GM12891 (cell line): ENCODE results near the gene ARMH1.
"Not testable (repeated sequence)": the region's sequence is repeated elsewhere in the genome, so short reads cannot be mapped to it uniquely, and the experiment has no call there.

ENCODE experiments used
- DNase-seq: peaks from one replicate; pipeline ENCODE4 v3.0.0; 2011; ENCODE audit warnings: low spot score; ENCODE audit not compliant: insufficient read length
- FAIRE-seq: peaks from 2 replicates; lab custom pipeline; 2011; peaks lifted over from hg19 to GRCh38; lab: Jason Lieb, UNC
- PAX5 ChIP-seq: IDR thresholded peaks from 2 replicates; pipeline ENCODE4 v1.6.1; 2011; ENCODE audit warnings: low read length, moderate library complexity, mild to moderate bottlenecking; ENCODE audit not compliant: insufficient read depth, severe bottlenecking
- POLR2A ChIP-seq: IDR thresholded peaks from 2 replicates; pipeline ENCODE4 v1.6.1; 2011; ENCODE audit warnings: low read depth, low read length, control low read depth
- POLR2AphosphoS5 ChIP-seq: IDR thresholded peaks from 2 replicates; pipeline ENCODE4 v1.6.1; 2011; ENCODE audit warnings: low read depth, low read length, control low read depth
- POU2F2 ChIP-seq: IDR thresholded peaks from 2 replicates; pipeline ENCODE4 v1.6.1; 2011; ENCODE audit warnings: low read depth, mild to moderate bottlenecking, control low read depth, low read length, moderate library complexity
- SPI1 ChIP-seq: IDR thresholded peaks from 2 replicates; pipeline ENCODE4 v1.6.1; 2011; ENCODE audit warnings: low read depth, low read length, control low read depth
- TAF1 ChIP-seq: IDR thresholded peaks from 2 replicates; pipeline ENCODE4 v1.6.1; 2011; ENCODE audit warnings: low read depth, low read length, control low read depth

Gene ARMH1

DNA sequence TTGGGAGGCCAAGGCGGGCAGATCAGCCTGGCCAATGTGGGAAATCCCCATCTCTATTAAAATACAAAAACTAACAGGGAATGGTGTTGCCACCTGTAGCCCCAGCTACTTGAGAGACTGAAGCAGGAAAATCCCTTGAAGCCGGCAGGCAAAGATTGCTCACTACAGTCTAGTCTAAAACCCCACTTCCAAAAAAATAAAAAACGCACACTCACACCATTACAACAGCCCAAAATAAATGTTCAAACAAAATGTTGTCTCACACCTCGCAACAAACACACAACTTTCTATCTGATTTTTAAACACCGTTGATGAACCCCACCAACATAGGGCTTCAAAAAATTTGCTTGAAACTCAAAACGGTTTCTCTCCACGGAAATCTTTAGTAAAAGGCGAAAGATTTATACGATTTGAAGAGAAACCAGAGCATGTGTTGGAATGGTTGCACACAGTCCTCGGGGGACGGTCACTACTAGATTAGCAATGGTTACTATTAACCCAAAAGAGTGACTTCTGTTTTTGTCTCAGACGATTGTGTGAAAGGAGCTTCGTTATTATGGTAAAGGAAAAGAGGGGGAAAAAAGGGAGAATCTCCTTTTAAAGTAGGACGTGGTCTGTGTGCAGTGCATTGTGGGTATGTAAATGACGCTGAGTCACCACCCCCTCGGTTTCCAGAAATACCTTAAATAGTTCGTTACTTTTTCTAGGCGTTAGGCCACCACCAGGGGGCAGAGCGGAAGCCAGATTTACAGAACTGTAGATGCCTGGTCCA is 56.4 kb downstream of the ARMH1 start, which contains the start of gene RNU5D-1:
Gene RNU5D-1 (minus strand): TSS at position 430 of the 772 bp plus-strand sequence.
- DNase-seq (peak; percentile 66), FAIRE-seq (peak; percentile 80)
- peak; percentile 16; the same call in 1 of the 2 replicates for TF ChIP-seq SPI1
- TF ChIP-seq PAX5, result no peak
- TF ChIP-seq POU2F2, result peak; percentile 99
- TF ChIP-seq POLR2AphosphoS5, result peak; percentile 100
- peak; percentile 100 for TF ChIP-seq POLR2A
- peak; percentile 62; the same call in 1 of the 2 replicates for TF ChIP-seq TAF1

DNA sequence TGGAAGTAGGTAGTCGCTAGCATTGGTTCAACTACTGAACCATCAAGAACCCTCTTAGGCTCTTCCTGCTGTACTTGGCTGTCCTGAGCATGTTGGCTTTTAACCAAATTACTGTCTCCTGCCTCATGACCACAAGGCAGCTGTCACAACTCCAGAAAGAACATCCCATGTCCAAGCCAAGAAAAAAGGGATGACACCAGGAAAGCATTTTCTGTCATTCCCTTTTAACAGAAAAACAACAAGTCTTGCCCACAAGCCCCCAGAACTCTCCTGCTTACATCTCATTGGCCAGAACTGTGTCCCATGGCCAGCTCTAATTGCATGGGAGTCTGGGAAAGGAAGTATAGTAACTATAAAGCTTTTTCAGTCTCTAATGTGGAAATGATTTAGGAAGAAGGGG is 58.9 kb downstream of the ARMH1 start:
- DNase-seq (no peak), FAIRE-seq (no peak)
- TF ChIP-seq SPI1, result no peak
- no peak for TF ChIP-seq TAF1
- TF ChIP-seq POU2F2, result no peak
- TF ChIP-seq POLR2A, result no peak
- TF ChIP-seq POLR2AphosphoS5, result no peak
- TF ChIP-seq PAX5, result no peak

DNA sequence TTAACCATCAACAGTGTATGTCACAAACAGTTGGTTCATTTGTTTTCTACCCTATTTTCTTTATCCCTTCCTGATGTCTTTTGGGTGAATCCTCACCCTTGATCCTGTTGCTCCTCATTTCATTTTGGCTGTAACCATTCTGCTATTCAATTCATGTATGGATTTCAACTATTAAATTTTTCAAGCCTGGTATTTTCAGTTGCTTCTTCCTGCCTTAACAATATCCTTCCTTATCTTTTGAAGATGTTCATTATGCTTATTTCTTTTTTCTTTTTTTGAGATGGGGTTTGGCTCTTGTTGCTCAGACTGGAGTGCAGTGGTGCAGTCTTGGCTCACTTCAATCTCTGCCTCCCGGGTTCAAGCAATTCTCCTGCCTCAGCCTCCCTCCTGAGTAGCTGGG is 59.3 kb downstream of the ARMH1 start:
- DNase-seq (no peak), FAIRE-seq (no peak)
- TF ChIP-seq PAX5, result no peak
- no peak for TF ChIP-seq SPI1
- no peak for TF ChIP-seq POLR2AphosphoS5
- no peak for TF ChIP-seq TAF1
- no peak for TF ChIP-seq POLR2A
- no peak for TF ChIP-seq POU2F2

DNA sequence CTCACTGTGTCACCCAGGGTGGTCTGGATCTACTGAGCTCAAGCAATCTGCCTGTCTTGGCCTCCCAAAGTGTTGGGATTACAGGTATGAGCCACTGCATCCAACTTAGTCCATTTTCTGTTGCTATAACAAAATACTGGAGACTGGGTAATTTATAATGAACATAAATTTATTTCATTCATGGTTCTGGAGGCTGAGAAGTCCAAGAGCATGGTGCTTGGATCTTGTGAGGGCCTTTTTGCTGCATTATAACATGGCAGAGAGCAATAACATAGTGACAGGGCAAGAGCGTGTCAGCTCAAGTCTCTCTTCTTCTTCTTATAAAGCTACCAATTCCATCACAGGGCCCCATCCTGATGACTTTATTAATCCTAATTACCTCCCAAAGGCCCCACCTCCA is 61.5 kb downstream of the ARMH1 start:
- TF ChIP-seq SPI1, result no peak
- no peak for TF ChIP-seq POLR2A
- no peak for TF ChIP-seq POU2F2
- no peak for TF ChIP-seq POLR2AphosphoS5
- TF ChIP-seq TAF1, result no peak
- no peak for TF ChIP-seq PAX5
- no peak for FAIRE-seq
- no peak for DNase-seq

DNA sequence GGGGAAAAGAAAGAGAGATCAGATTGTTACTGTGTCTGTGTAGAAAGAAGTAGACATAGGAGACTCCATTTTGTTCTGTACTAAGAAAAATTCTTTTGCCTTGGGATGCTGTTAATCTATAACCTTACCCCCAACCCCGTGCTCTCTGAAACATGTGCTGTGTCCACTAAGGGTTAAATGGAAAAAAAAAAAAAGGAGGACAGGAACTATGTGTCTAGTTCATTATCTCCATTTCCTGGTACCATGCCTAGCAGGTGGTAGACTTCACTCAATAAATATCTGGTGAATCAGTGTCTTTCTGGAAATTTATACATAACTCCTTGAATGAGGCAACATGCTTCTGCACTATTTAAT is 64.4 kb downstream of the ARMH1 start:
- FAIRE-seq, result not testable (repeated sequence)

DNA sequence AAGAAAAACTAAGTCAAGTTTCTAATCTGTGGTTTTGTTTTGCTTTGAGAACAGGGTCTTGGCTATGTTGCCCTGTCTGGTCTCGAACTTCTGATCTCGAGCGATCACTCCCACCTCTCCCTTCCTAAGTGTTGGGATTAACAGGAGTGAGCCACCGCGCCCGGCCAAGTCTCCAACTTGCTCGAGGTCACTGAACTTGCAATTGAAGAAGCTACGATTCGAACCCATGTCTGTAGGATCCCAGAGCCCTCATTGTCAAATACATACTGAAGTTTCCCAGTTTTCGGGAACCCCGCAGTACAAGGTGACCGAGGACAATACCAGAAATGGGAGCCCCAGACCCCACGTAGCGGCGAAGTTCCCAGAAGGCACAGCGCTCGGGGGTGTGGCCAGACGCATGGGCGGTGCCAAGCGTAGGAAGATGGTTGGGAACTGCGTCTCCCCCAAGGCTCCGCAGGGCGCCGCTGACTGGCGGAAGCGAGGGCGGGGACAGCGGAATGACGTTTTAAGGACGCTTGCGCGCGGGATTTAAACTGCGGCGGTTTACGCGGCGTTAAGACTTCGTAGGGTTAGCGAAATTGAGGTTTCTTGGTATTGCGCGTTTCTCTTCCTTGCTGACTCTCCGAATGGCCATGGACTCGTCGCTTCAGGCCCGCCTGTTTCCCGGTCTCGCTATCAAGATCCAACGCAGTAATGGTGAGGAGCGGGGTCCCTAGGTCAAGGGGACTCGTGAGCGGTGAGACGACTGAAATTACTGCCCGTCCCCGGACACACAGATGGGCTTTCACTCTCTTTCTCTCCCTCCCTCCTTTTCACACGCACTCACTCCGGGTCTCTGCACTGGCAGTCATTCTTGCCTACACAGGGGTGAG is 65.0 kb downstream of the ARMH1 start, which contains the start of gene KIF2C:
Gene KIF2C (plus strand): TSS at position 531 of the 872 bp plus-strand sequence. CDS start 96 bp downstream, at position 627.
- peak; percentile 98 for FAIRE-seq
- no peak for TF ChIP-seq PAX5
- peak; percentile 92 for TF ChIP-seq POLR2AphosphoS5
- TF ChIP-seq POLR2A, result peak; percentile 90
- no peak for TF ChIP-seq SPI1
- TF ChIP-seq POU2F2, result no peak
- TF ChIP-seq TAF1, result peak; percentile 65
- peak; percentile 94 for DNase-seq

More for the DNA sequence above, 64.4 kb downstream of the ARMH1 start:
- not testable (repeated sequence) for DNase-seq

DNA sequence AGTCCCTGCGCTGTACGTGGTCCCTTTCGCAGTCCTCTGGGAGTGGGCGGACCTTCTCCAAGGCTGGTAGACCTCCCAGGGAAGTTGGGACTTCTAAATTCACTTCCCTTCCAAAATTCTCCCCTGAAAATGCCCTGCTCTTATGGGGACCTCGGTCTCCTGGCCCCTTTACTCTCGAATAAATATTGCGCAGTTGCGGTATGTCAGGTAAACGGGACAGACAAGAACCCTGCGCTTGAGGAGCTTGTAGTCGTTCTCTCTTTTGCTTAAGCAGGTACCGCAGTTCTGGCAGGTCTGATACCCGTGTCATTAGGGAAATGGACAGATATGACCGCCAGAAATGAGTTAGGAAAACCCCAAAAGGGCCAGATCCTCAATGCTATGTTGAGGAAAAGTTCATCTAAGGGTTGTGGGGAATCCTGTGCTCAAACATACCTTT is 65.7 kb downstream of the ARMH1 start:
- DNase-seq (no peak), FAIRE-seq (no peak)
- TF ChIP-seq POLR2A (no peak), SPI1 (no peak), POU2F2 (no peak)

DNA sequence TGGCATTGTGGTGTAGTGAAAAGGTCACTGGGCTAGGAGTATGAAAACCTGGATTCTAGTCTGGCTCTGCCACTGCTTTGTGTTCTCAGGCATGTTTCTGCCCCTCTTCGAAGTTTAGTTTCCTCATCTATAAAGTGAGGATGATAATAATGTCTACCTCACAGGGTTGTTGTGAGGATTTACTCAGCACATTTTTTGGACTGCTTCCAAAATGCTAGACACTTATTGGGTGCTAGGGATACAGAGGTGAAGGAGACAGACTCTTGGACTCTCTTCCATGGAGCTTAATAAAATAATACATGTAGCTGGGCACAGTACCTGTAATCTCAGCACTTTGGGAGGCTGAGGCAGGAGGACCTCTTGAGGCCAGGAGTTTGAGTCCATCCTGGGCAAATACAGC is 68.7 kb downstream of the ARMH1 start:
- no peak for DNase-seq
- no peak for FAIRE-seq
- TF ChIP-seq POLR2A (no peak), POU2F2 (no peak), PAX5 (no peak), SPI1 (no peak), TAF1 (no peak), POLR2AphosphoS5 (no peak)

DNA sequence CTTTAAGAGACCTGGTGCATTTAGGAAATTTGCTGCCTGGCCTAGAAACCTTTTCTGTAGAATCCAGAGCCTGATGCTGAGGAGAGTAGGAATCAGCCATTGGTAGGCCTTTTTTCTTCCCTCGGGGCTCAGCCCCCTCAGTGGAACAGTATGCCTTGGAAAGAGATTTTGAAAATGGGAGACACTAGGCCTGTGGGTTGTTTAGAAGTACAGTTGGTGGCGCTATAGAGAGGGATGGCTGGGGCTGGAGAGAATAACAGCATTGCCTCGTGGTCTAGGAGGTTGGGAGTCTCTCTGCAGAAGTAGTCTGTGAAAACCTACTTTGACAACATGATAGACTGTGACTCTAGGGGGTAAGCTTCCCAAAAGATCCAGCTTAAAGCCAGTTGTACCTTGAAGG is 73.4 kb downstream of the ARMH1 start:
- no peak for TF ChIP-seq PAX5
- no peak for TF ChIP-seq POLR2AphosphoS5
- no peak for TF ChIP-seq TAF1
- no peak for TF ChIP-seq POLR2A
- no peak for TF ChIP-seq POU2F2
- no peak for TF ChIP-seq SPI1
- FAIRE-seq (no peak), DNase-seq (no peak)

DNA sequence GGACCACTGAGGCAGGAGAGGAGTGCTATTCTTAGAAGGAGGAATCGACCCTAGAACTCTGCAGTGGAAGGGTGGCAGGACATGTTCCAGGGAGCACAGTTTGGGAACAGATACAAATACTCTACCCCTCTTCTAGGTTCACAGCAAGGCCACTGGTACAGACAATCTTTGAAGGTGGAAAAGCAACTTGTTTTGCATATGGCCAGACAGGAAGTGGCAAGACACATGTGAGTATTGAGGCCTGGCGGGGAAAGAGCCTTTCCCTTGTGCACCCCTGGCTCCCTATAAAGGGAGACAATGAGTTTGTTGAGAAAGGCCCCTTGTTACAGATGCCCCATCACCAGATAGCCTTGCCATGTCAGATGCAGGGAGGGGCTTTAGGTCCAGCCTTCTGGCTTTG is 82.9 kb downstream of the ARMH1 start:
- TF ChIP-seq PAX5, result no peak
- TF ChIP-seq POLR2A, result no peak
- TF ChIP-seq POU2F2, result peak; percentile 73
- TF ChIP-seq TAF1, result 0 out of 2 replicates have a peak, but pooled peaks have one; percentile 18
- peak; percentile 60 for TF ChIP-seq SPI1
- TF ChIP-seq POLR2AphosphoS5, result no peak
- FAIRE-seq (peak; percentile 89), DNase-seq (no peak)
